Testis (tissue), 2 donors: ENCODE measurements around the gene ZNF148.

Experiments
- POLR2A ChIP-seq: fragments of 450-650 bp; IDR thresholded peaks from one replicate; pipeline ENCODE4 v1.6.1; 2017; ENCODE audit warnings: antibody characterized with exemption, mild to moderate bottlenecking, moderate library complexity
- TF ChIP-seq, protein P1 (sequence below), 3 experiments: fragments of 450-650 bp in 2 of 3; fragments of 200-600 bp in 1 of 3; sonication (generic) in 1 of 3; IDR thresholded peaks; one replicate each; pipeline ENCODE4 v1.5.1; 2016 to 2019; ENCODE audit warnings: antibody characterized with exemption in 3 of 3, mild to moderate bottlenecking in 2 of 3, moderate library complexity in 1 of 3

DNA sequence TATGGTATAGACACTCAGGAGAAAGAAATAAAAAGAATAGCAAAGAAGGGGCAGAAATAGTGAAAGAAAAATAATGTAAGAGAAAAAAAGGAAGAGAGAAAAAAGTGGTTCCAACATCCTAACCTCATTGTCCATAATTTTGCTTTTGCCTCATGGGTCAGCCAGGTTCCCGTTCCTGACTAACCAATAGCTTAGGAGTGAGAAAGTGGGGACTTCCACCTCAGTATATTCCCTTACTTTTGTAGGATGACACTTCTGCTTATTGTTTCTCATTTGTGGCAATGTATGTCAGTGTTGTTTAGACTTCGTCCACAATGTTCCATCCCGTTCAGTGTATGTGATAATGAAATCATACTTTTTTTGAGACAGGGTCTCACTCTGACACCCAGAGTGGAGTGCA lies 153.3 kb downstream of the ZNF148 start:
- TF ChIP-seq, protein P1, sequence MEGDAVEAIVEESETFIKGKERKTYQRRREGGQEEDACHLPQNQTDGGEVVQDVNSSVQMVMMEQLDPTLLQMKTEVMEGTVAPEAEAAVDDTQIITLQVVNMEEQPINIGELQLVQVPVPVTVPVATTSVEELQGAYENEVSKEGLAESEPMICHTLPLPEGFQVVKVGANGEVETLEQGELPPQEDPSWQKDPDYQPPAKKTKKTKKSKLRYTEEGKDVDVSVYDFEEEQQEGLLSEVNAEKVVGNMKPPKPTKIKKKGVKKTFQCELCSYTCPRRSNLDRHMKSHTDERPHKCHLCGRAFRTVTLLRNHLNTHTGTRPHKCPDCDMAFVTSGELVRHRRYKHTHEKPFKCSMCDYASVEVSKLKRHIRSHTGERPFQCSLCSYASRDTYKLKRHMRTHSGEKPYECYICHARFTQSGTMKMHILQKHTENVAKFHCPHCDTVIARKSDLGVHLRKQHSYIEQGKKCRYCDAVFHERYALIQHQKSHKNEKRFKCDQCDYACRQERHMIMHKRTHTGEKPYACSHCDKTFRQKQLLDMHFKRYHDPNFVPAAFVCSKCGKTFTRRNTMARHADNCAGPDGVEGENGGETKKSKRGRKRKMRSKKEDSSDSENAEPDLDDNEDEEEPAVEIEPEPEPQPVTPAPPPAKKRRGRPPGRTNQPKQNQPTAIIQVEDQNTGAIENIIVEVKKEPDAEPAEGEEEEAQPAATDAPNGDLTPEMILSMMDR (IDR thresholded peaks at IDR 0.05) = no peak
- TF ChIP-seq POLR2A = no peak
